Bronchial epithelial cell (primary cell): Measurements from ENCODE around the gene CINP. TPM values are rescaled to one million over a fixed set of nuclear protein-coding genes. Genes with fewer than 3 reads are reported as not detected.
"Not testable (repeated sequence)": the region's sequence is repeated elsewhere in the genome, so short reads cannot be mapped to it uniquely, and the experiment has no call there.

ENCODE experiments used
- DNase-seq: peaks from one replicate; pipeline ENCODE4 v3.0.0-alpha.2; 2010; ENCODE audit warnings: low read depth
- FAIRE-seq: peaks from 2 replicates; lab custom pipeline; 2011; peaks lifted over from hg19 to GRCh38; lab: Jason Lieb, UNC
- H3K27me3 ChIP-seq: 2 replicates; pipeline ENCODE4 v1.5.1; 2011; ENCODE audit warnings: low read length; ENCODE audit not compliant: control insufficient read depth, insufficient read depth
- H3K36me3 ChIP-seq: 2 replicates; pipeline ENCODE4 v1.5.1; 2011; ENCODE audit warnings: low read length; ENCODE audit not compliant: control insufficient read depth, insufficient read depth
- H3K4me3 ChIP-seq: 2 replicates; pipeline ENCODE4 v1.5.1; 2011; ENCODE audit warnings: mild to moderate bottlenecking, low read depth, low read length, control low read depth
- total RNA-seq: library from RNA; depleted of rRNA; stranded (reverse); fragments of >200 nt; gene quantifications from 2 replicates; pipeline ENCODE4 v1.2.1, GENCODE V29; 2014
- TF ChIP-seq, protein P1 (sequence below): IDR thresholded peaks from 2 replicates; pipeline ENCODE4 v1.5.1; 2011; ENCODE audit warnings: mild to moderate bottlenecking, moderate library complexity, low read length, control low read depth, inconsistent platforms; ENCODE audit not compliant: insufficient read depth, severe bottlenecking

The CINP gene
- total RNA-seq, 1 donor from 2014 or later = 38.4 TPM

- H3K36me3 ChIP-seq = peaks cover 10% of the 10 kb centered on the region
- no peaks in the 10 kb centered on the region for H3K27me3 ChIP-seq
- TF ChIP-seq, protein P1, sequence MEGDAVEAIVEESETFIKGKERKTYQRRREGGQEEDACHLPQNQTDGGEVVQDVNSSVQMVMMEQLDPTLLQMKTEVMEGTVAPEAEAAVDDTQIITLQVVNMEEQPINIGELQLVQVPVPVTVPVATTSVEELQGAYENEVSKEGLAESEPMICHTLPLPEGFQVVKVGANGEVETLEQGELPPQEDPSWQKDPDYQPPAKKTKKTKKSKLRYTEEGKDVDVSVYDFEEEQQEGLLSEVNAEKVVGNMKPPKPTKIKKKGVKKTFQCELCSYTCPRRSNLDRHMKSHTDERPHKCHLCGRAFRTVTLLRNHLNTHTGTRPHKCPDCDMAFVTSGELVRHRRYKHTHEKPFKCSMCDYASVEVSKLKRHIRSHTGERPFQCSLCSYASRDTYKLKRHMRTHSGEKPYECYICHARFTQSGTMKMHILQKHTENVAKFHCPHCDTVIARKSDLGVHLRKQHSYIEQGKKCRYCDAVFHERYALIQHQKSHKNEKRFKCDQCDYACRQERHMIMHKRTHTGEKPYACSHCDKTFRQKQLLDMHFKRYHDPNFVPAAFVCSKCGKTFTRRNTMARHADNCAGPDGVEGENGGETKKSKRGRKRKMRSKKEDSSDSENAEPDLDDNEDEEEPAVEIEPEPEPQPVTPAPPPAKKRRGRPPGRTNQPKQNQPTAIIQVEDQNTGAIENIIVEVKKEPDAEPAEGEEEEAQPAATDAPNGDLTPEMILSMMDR = no peak
- FAIRE-seq (no peak), DNase-seq (no peak)
- no peak overlapping the region for H3K4me3 ChIP-seq
These were observed 9.5 kb downstream of the CINP start for GRCh38 chr14:102353126-102353619.

GRCh38 chr14:102352213-102352612 is 10.5 kb downstream of the CINP start:
- peaks cover 10% of the 10 kb centered on the region for H3K36me3 ChIP-seq
- no peak for FAIRE-seq

DNA sequence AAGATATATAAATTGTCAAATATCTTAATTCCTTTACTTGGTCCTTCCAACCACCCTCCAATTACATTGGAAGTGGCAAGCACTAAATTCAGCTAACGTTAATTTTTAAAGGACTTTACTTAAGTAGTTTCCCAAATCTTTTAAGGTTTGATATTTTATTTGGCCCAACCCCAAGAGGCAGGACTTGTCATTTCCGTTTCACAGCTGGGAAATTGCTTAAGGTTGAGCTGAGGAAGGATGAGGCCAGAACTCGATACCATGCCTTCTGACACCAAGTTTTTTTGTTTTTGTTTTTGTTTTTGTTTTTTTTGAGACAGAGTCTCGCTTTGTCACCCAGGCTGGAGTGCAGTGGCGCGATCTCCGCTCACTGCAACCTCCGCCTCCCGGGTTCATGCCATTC is 11.1 kb downstream of the CINP start:
- peak; percentile 29 for DNase-seq
- FAIRE-seq, H3K27me3 ChIP-seq, H3K4me3 ChIP-seq, H3K36me3 ChIP-seq: not testable (repeated sequence)

More at GRCh38 chr14:102352213-102352612, 10.5 kb downstream of the CINP start:
- no peaks in the 10 kb centered on the region for H3K27me3 ChIP-seq
- TF ChIP-seq, protein P1 = no peak
- no peak for DNase-seq
- H3K4me3 ChIP-seq = no peak overlapping the region

DNA sequence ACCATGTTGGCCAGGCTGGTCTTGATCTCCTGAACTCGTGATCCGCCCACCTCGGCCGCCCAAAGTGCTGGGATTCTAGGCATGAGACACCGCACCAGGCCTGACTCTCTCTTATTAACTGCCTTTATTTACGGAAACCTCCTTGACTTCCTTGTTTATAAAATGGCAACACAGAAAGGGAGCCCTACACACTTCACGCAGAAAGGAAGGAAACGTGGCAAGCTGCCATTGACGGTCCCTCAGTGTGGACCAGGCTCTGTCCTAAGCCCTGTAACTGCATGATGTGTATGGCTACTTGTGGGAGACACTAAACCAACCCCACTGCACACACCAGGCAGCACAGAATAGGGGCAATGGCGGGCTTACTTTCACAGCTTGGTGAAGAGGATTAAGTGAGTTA is 11.7 kb downstream of the CINP start:
- no peaks in the 10 kb centered on the region for H3K27me3 ChIP-seq
- TF ChIP-seq, protein P1 = no peak
- DNase-seq (no peak), FAIRE-seq (no peak)
- no peak overlapping the region for H3K4me3 ChIP-seq
- peaks cover 10% of the 10 kb centered on the region for H3K36me3 ChIP-seq

DNA sequence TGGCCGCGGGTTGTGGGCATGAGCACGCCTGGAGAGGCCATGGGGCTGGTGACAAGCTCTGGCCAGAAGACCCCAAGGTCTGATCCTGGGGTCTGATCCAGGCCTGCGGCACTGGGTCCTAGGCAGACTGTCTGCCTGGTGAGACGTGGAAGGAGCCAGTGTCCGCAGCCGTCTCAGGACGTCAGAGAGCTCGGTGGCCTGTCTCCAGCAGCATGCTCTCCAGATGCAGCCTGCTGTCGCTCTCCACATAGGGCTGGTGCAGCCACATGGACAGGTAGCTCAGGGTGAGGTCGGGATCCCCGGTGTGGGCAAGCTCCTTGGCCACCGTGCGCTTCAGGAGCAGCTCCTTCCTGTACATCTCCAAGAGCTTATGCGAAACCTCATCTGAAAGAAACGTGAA is 14.3 kb downstream of the CINP start:
- FAIRE-seq (no peak), DNase-seq (no peak)
- H3K27me3 ChIP-seq = no peaks in the 10 kb centered on the region
- H3K36me3 ChIP-seq = peaks cover 10% of the 10 kb centered on the region
- H3K4me3 ChIP-seq = no peak overlapping the region
- TF ChIP-seq, protein P1 = no peak

GRCh38 chr14:102346645-102347044 is 16.0 kb downstream of the CINP start:
- Histone ChIP-seq H3K4me3 (no peak overlapping the region), H3K27me3 (no peaks in the 10 kb centered on the region), H3K36me3 (peaks cover 10% of the 10 kb centered on the region)
- no peak for FAIRE-seq
- TF ChIP-seq, protein P1 = no peak
- no peak for DNase-seq
